HEK293 (cell line): ENCODE data around the gene THAP4.

Experiments used
- GLI2 ChIP-seq: fragments of 450-650 bp; formaldehyde crosslinking; IDR thresholded peaks from 2 replicates; pipeline ENCODE4; 2017; ENCODE audit warnings: missing biosample characterization, missing genetic modification characterization, low read depth, borderline replicate concordance
- INSM2 ChIP-seq: fragments of 450-650 bp; formaldehyde crosslinking; IDR thresholded peaks from 2 replicates; pipeline ENCODE4 v1.5.1; 2016; ENCODE audit warnings: missing biosample characterization, missing genetic modification characterization
- KLF1 ChIP-seq: fragments of 450-650 bp; formaldehyde crosslinking; IDR thresholded peaks from 2 replicates; pipeline ENCODE4 v1.5.1; 2016; ENCODE audit warnings: missing biosample characterization, missing genetic modification characterization
- PRDM6 ChIP-seq: fragments of 450-650 bp; formaldehyde crosslinking; IDR thresholded peaks from 2 replicates; pipeline ENCODE4 v1.5.1; 2017; ENCODE audit warnings: missing biosample characterization, missing genetic modification characterization
- REPIN1 ChIP-seq: fragments of 450-650 bp; formaldehyde crosslinking; IDR thresholded peaks from 2 replicates; pipeline ENCODE4 v1.5.1; 2017; ENCODE audit warnings: missing biosample characterization, missing genetic modification characterization, low read depth
- ZNF155 ChIP-seq: fragments of 450-650 bp; formaldehyde crosslinking; IDR thresholded peaks from 2 replicates; pipeline ENCODE4 v1.5.1; 2016; ENCODE audit warnings: missing biosample characterization, missing genetic modification characterization
- ZNF266 ChIP-seq: fragments of 450-650 bp; formaldehyde crosslinking; IDR thresholded peaks from 2 replicates; pipeline ENCODE4 v1.5.1; 2016; ENCODE audit warnings: missing biosample characterization, missing genetic modification characterization, low read depth
- ZNF654 ChIP-seq: fragments of 450-650 bp; formaldehyde crosslinking; IDR thresholded peaks from 2 replicates; pipeline ENCODE4 v1.5.1; 2016; ENCODE audit warnings: low read depth, missing biosample characterization, missing genetic modification characterization
- TF ChIP-seq, protein P1 (sequence below): fragments of 450-650 bp; formaldehyde crosslinking; IDR thresholded peaks from 2 replicates; pipeline ENCODE4 v1.5.1; 2016; ENCODE audit warnings: missing biosample characterization, missing genetic modification characterization, borderline replicate concordance
- TF ChIP-seq, protein P2 (sequence below): fragments of 450-650 bp; formaldehyde crosslinking; IDR thresholded peaks from 2 replicates; pipeline ENCODE4 v1.5.1; 2017; ENCODE audit warnings: missing biosample characterization, missing genetic modification characterization
- TF ChIP-seq, protein P3 (sequence below): fragments of 450-650 bp; formaldehyde crosslinking; IDR thresholded peaks from 2 replicates; pipeline ENCODE4 v1.5.1; 2016; ENCODE audit warnings: missing biosample characterization, missing genetic modification characterization
- TF ChIP-seq, protein P4 (sequence below): fragments of 450-650 bp; formaldehyde crosslinking; IDR thresholded peaks from 2 replicates; pipeline ENCODE4 v1.5.1; 2016; ENCODE audit warnings: missing biosample characterization, missing genetic modification characterization

The THAP4 gene

DNA sequence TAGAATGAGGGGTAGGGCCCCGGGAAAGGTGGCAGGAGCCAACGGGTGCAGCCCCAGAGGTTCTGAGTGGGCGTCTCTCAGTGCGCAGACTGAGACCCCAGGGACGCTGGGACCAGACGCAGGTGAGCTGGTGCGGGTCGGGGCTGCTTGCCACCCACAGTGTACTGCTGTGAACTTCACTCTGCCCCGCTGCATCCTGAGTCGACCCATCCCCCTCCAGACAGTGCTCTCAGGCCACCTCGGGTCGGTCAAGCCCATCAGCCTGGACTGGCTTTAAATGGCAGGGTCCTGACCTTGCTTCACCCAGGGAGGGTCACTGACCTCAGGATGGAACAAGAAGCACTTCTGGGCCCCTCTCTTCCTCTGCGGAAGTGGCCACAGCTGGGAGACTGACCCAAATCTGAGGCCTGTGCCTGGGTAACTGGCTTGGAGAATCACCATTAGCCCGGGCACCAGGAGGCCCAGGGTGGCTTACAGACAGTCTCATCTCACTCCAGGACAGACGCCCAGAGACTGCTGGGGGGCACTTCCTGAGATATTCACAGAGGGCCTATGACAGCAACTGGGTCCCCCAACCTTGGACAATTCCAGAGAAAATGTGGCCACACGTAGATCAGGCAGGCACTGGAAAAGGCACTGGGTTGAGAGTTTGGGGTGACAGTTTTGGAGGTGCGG is 102.1 kb downstream of the THAP4 start (continued):
- TF ChIP-seq, protein P1, sequence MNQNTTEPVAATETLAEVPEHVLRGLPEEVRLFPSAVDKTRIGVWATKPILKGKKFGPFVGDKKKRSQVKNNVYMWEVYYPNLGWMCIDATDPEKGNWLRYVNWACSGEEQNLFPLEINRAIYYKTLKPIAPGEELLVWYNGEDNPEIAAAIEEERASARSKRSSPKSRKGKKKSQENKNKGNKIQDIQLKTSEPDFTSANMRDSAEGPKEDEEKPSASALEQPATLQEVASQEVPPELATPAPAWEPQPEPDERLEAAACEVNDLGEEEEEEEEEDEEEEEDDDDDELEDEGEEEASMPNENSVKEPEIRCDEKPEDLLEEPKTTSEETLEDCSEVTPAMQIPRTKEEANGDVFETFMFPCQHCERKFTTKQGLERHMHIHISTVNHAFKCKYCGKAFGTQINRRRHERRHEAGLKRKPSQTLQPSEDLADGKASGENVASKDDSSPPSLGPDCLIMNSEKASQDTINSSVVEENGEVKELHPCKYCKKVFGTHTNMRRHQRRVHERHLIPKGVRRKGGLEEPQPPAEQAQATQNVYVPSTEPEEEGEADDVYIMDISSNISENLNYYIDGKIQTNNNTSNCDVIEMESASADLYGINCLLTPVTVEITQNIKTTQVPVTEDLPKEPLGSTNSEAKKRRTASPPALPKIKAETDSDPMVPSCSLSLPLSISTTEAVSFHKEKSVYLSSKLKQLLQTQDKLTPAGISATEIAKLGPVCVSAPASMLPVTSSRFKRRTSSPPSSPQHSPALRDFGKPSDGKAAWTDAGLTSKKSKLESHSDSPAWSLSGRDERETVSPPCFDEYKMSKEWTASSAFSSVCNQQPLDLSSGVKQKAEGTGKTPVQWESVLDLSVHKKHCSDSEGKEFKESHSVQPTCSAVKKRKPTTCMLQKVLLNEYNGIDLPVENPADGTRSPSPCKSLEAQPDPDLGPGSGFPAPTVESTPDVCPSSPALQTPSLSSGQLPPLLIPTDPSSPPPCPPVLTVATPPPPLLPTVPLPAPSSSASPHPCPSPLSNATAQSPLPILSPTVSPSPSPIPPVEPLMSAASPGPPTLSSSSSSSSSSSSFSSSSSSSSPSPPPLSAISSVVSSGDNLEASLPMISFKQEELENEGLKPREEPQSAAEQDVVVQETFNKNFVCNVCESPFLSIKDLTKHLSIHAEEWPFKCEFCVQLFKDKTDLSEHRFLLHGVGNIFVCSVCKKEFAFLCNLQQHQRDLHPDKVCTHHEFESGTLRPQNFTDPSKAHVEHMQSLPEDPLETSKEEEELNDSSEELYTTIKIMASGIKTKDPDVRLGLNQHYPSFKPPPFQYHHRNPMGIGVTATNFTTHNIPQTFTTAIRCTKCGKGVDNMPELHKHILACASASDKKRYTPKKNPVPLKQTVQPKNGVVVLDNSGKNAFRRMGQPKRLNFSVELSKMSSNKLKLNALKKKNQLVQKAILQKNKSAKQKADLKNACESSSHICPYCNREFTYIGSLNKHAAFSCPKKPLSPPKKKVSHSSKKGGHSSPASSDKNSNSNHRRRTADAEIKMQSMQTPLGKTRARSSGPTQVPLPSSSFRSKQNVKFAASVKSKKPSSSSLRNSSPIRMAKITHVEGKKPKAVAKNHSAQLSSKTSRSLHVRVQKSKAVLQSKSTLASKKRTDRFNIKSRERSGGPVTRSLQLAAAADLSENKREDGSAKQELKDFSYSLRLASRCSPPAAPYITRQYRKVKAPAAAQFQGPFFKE (tag by site-specific recombination): no peak
- TF ChIP-seq, protein P2, sequence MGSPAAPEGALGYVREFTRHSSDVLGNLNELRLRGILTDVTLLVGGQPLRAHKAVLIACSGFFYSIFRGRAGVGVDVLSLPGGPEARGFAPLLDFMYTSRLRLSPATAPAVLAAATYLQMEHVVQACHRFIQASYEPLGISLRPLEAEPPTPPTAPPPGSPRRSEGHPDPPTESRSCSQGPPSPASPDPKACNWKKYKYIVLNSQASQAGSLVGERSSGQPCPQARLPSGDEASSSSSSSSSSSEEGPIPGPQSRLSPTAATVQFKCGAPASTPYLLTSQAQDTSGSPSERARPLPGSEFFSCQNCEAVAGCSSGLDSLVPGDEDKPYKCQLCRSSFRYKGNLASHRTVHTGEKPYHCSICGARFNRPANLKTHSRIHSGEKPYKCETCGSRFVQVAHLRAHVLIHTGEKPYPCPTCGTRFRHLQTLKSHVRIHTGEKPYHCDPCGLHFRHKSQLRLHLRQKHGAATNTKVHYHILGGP: no peak
- TF ChIP-seq PRDM6 (no peak), ZNF654 (tag by site-specific recombination) (no peak), ZNF155 (tag by site-specific recombination) (no peak), GLI2 (no peak), ZNF266 (no peak), REPIN1 (tag by site-specific recombination) (no peak), INSM2 (tag by site-specific recombination) (no peak), KLF1 (tag by site-specific recombination) (no peak)
- TF ChIP-seq, protein P3, sequence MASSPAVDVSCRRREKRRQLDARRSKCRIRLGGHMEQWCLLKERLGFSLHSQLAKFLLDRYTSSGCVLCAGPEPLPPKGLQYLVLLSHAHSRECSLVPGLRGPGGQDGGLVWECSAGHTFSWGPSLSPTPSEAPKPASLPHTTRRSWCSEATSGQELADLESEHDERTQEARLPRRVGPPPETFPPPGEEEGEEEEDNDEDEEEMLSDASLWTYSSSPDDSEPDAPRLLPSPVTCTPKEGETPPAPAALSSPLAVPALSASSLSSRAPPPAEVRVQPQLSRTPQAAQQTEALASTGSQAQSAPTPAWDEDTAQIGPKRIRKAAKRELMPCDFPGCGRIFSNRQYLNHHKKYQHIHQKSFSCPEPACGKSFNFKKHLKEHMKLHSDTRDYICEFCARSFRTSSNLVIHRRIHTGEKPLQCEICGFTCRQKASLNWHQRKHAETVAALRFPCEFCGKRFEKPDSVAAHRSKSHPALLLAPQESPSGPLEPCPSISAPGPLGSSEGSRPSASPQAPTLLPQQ (tag by site-specific recombination): no peak
- TF ChIP-seq, protein P4, sequence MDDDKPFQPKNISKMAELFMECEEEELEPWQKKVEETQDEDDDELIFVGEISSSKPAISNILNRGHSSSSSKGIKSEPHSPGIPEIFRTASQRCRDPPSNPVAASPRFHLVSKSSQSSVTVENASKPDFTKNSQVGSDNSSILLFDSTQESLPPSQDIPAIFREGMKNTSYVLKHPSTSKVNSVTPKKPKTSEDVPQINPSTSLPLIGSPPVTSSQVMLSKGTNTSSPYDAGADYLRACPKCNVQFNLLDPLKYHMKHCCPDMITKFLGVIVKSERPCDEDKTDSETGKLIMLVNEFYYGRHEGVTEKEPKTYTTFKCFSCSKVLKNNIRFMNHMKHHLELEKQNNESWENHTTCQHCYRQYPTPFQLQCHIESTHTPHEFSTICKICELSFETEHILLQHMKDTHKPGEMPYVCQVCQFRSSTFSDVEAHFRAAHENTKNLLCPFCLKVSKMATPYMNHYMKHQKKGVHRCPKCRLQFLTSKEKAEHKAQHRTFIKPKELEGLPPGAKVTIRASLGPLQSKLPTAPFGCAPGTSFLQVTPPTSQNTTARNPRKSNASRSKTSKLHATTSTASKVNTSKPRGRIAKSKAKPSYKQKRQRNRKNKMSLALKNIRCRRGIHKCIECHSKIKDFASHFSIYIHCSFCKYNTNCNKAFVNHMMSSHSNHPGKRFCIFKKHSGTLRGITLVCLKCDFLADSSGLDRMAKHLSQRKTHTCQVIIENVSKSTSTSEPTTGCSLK: no peak
